Purkinje cell (primary cell): ENCODE results near the gene ALPK1. TPM values are rescaled to one million over a fixed set of nuclear protein-coding genes. Genes with fewer than 3 reads are reported as not detected.

Experiments
- polyA plus RNA-seq: library from polyadenylated mRNA; unstranded; fragments of >200 nt; fragmentation: Nextera tagmentation; gene quantifications from 2 replicates; pipeline ENCODE4 v1.2.1, GENCODE V29; 2014

The ALPK1 gene
- polyA plus RNA-seq, result 2.5 and 4.0 TPM in 2 replicates

GRCh38 chr4:112296949-112297880 lies at the start of gene ALPK1:
ALPK1 (plus strand) TSS chr4:112297369.

Other genes with a start within 250 kb of the ALPK1 start
- 0.32 and 0.81 TPM in 2 replicates for gene FAM241A, start 151.9 kb upstream of the ALPK1 start, polyA plus RNA-seq
- 55.6 and 69.6 TPM in 2 replicates for gene AP1AR, start 65.6 kb upstream of the ALPK1 start, polyA plus RNA-seq
- gene TIFA, start 11.5 kb upstream of the ALPK1 start, polyA plus RNA-seq, result 7.3 and 10.1 TPM in 2 replicates
- not detected in 2 replicates for gene NEUROG2, start 218.8 kb downstream of the ALPK1 start, polyA plus RNA-seq